ENCODE measurements around the gene LPAR5.

Gene LPAR5

GRCh38 chr12:6635856-6636531 lies at the start of gene LPAR5:
Gene LPAR5 (minus strand): TSS chr12:6635959. CDS start chr12:6621248, 14,711 bp downstream.
- no peak for DNase-seq

GRCh38 chr12:6684609-6685008 lies 48.9 kb upstream of the LPAR5 start:
- DNase-seq = peak; percentile 81

- no peak for DNase-seq
These were observed 41.2 kb upstream of the LPAR5 start for GRCh38 chr12:6676962-6677361.

GRCh38 chr12:6672143-6672542 lies 36.4 kb upstream of the LPAR5 start:
- no peak for DNase-seq

- no peak for DNase-seq
These were observed 31.9 kb upstream of the LPAR5 start for GRCh38 chr12:6667559-6668210.

- DNase-seq = no peak
These were observed 30.5 kb upstream of the LPAR5 start for GRCh38 chr12:6666211-6666610.

GRCh38 chr12:6664902-6665301 lies 29.1 kb upstream of the LPAR5 start:
- DNase-seq = no peak

- DNase-seq = peak; percentile 99
These were observed 27.4 kb upstream of the LPAR5 start, which contains the start of gene ING4 for GRCh38 chr12:6662906-6663742. Gene ING4 (minus strand): TSS chr12:6663119. CDS start chr12:6663101, 18 bp downstream.

GRCh38 chr12:6662602-6662905 lies 26.8 kb upstream of the LPAR5 start:
- no peak for DNase-seq

GRCh38 chr12:6653987-6654386 lies 18.2 kb upstream of the LPAR5 start:
- DNase-seq = no peak

- no peak for DNase-seq
These were observed 17.6 kb upstream of the LPAR5 start for GRCh38 chr12:6653342-6653741.

- DNase-seq = no peak
These were observed 16.6 kb upstream of the LPAR5 start for GRCh38 chr12:6652391-6652790.

- DNase-seq = no peak
These were observed 15.1 kb upstream of the LPAR5 start for GRCh38 chr12:6650832-6651231.

- no peak for DNase-seq
These were observed 11.4 kb upstream of the LPAR5 start, which contains the start of gene ACRBP for GRCh38 chr12:6647083-6647604. Gene ACRBP (minus strand): TSS chr12:6647432. CDS start chr12:6647366, 66 bp downstream.

- no peak for DNase-seq
These were observed 10.7 kb upstream of the LPAR5 start for GRCh38 chr12:6646276-6647082.

GRCh38 chr12:6644903-6645302 lies 9.1 kb upstream of the LPAR5 start:
- no peak for DNase-seq

- no peak for DNase-seq
These were observed 8.5 kb upstream of the LPAR5 start for GRCh38 chr12:6644257-6644596.

GRCh38 chr12:6643569-6644256 lies 8.0 kb upstream of the LPAR5 start:
- DNase-seq = no peak

GRCh38 chr12:6641131-6641530 lies 5.4 kb upstream of the LPAR5 start:
- no peak for DNase-seq

GRCh38 chr12:6640497-6640896 lies 4.7 kb upstream of the LPAR5 start:
- DNase-seq = no peak

- no peak for DNase-seq
These were observed 3.5 kb upstream of the LPAR5 start for GRCh38 chr12:6639151-6639801.

- no peak for DNase-seq
These were observed 2.5 kb upstream of the LPAR5 start for GRCh38 chr12:6638305-6638704.
